ENCODE results near the gene ACP4. TPM values are rescaled to one million over a fixed set of nuclear protein-coding genes. Genes with fewer than 3 reads are reported as not detected.

The ACP4 gene
- polyA plus RNA-seq, 1 experiment: not detected

DNA sequence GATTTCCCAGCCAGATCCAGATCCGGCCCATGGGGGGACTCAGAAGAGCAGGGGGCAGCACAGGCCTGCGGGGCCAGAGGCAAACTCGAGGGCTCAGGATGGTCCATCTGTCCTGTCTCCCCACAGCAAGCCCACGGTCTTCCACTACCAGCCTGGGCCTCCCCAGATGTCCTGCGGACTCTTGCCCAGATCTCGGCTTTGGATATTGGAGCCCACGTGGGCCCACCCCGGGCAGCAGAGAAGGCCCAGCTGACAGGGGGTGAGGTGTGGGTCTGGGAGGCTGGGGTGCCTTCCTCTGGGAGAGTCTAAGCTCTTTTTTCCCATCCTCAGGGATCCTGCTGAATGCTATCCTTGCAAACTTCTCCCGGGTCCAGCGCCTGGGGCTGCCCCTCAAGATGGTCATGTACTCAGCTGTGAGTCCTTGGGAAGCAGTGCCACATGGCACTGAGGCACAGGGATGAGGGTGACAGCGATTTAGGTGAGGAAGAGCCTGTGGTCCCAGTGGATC is 3.4 kb downstream of the ACP4 start:
- H3K36me3 ChIP-seq (ENCODE audit: control insufficient read depth, insufficient read depth, low read length): peaks cover 12% of the 10 kb centered on the region
- no peaks in the 10 kb centered on the region for H3K27me3 ChIP-seq (ENCODE audit: control insufficient read depth, insufficient read depth, low read length)
- no peak for DNase-seq (ENCODE audit: low read depth)
- no peak overlapping the region for H3K4me3 ChIP-seq (ENCODE audit: low read depth, low read length)
- POLR2A ChIA-PET: no interaction called here
- CTCF ChIA-PET: interaction anchor here (0.6 to 3.6 kb wide), 3 partner anchors 11 to 256 kb away, joined by 3 to 17 read pairs (median 5); no protein-coding TSS in a partner anchor
- TF ChIP-seq, protein P1, sequence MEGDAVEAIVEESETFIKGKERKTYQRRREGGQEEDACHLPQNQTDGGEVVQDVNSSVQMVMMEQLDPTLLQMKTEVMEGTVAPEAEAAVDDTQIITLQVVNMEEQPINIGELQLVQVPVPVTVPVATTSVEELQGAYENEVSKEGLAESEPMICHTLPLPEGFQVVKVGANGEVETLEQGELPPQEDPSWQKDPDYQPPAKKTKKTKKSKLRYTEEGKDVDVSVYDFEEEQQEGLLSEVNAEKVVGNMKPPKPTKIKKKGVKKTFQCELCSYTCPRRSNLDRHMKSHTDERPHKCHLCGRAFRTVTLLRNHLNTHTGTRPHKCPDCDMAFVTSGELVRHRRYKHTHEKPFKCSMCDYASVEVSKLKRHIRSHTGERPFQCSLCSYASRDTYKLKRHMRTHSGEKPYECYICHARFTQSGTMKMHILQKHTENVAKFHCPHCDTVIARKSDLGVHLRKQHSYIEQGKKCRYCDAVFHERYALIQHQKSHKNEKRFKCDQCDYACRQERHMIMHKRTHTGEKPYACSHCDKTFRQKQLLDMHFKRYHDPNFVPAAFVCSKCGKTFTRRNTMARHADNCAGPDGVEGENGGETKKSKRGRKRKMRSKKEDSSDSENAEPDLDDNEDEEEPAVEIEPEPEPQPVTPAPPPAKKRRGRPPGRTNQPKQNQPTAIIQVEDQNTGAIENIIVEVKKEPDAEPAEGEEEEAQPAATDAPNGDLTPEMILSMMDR (IDR thresholded peaks at IDR 0.05; ENCODE audit: insufficient read depth, low read depth, low read length): no peak

DNA sequence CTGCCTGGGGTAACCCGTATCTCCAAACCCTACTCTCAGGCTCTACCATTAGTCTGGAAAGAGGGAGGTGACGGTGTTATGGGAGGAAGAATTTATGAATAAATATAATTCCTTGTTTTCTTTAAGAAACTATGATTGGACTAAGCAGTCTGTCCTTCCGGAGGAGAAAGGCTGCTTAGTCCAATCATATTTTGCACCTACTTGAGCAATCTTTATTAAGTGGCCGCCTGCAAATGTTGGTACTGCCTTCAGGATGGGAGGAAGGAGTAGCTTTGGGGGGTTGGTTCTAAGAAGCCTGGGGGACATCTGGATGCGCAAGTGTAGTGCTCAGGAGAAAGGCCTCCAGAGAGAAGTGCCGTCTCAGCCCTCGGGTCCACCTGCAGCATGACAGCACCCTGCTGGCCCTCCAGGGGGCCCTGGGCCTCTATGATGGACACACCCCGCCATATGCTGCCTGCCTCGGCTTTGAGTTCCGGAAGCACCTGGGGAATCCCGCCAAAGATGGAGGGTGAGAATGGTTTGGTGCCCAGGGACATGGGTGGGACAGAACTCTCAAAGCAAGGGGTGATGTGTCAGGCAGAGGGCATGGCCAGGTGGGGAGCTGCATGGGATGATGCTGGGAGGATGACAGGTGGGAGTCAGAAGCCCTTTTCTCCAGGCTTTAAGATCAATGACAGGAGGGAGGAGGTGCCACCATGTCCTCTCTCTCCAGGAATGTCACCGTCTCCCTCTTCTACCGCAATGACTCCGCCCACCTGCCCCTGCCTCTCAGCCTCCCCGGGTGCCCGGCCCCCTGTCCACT is 4.1 kb downstream of the ACP4 start:
- Histone ChIP-seq H3K36me3 (ENCODE audit: control insufficient read depth, insufficient read depth, low read length) (peaks cover 14% of the 10 kb centered on the region), H3K4me3 (ENCODE audit: low read depth, low read length) (no peak overlapping the region), H3K27me3 (ENCODE audit: control insufficient read depth, insufficient read depth, low read length) (no peaks in the 10 kb centered on the region)
- TF ChIP-seq, protein P1 (IDR thresholded peaks at IDR 0.05; ENCODE audit: insufficient read depth, low read depth, low read length): no peak
- ChIA-PET CTCF (interaction anchor here (0.6 to 3.6 kb wide), 4 partner anchors 11 to 257 kb away, joined by 3 to 17 read pairs (median 4); no protein-coding TSS in a partner anchor), POLR2A (no interaction called here)
- no peak for DNase-seq (ENCODE audit: low read depth)

DNA sequence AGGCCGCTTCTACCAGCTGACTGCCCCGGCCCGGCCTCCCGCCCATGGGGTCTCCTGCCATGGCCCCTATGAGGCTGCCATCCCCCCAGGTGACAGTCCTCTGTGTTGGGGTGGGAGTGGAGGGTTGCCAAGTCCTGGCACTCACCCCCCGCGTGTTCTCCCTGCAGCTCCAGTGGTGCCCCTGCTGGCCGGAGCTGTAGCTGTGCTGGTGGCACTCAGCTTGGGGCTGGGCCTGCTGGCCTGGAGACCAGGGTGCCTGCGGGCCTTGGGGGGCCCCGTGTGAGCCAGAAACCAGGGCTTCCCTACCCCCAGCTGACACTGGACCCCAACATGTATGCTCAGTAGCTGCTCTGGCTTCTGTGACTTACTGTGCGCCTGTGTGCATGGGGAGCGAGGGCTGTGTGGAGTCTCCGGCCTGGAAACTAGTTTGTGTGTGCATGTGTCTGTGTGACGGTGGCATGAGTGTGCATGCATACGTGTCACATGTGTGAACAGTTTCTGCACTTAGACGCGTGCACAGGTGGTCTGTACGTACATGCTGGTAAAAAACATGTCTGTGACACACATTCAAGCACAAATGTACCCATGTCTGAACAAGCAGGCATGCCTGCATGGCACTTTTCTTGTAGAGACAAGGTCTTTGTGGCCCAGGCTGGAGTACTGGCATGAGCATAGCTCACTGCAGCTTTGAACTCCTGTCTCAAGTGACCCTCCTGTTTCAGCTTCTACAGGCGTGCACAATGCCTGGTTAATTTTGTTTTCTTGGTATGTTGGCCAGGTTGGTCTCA is 4.9 kb downstream of the ACP4 start:
- CTCF ChIA-PET: interaction anchor here (0.6 to 3.6 kb wide), 4 partner anchors 11 to 233 kb away, joined by 3 to 17 read pairs (median 3); no protein-coding TSS in a partner anchor
- H3K27me3 ChIP-seq (ENCODE audit: control insufficient read depth, insufficient read depth, low read length): no peaks in the 10 kb centered on the region
- TF ChIP-seq, protein P1 (IDR thresholded peaks at IDR 0.05; ENCODE audit: insufficient read depth, low read depth, low read length): peak; percentile 26; the same call in 1 of the 2 replicates
- H3K36me3 ChIP-seq (ENCODE audit: control insufficient read depth, insufficient read depth, low read length): peaks cover 18% of the 10 kb centered on the region
- no peak overlapping the region for H3K4me3 ChIP-seq (ENCODE audit: low read depth, low read length)
- POLR2A ChIA-PET: no interaction called here
- DNase-seq (ENCODE audit: low read depth): no peak

DNA sequence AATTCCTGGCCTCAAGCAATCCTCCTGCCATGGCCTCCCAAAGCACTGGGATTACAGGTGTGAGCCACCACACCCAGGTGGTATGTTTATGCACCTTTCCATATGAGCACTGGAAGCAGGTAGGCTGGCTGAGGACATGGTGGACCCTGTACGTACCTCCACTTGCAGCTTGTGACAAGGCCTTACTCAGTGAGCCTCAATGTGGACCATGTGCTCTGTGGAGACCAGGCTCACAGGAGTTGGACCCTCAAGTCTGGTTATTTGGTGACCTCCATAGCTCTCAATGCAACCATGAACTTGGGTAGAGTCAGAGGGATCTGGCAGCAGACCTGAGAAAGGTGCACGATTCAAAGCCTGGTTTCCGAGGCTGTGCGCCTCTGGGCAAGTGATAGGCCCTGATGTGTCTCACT is 5.5 kb downstream of the ACP4 start:
- DNase-seq (ENCODE audit: low read depth): no peak
- ChIA-PET POLR2A (no interaction called here), CTCF (interaction anchor here (0.8 to 1.5 kb wide), 4 partner anchors 11 to 126 kb away, joined by 3 to 5 read pairs (median 3); no protein-coding TSS in a partner anchor)
- Histone ChIP-seq H3K4me3 (ENCODE audit: low read depth, low read length) (no peak overlapping the region), H3K36me3 (ENCODE audit: control insufficient read depth, insufficient read depth, low read length) (peaks cover 18% of the 10 kb centered on the region), H3K27me3 (ENCODE audit: control insufficient read depth, insufficient read depth, low read length) (no peaks in the 10 kb centered on the region)
- TF ChIP-seq, protein P1 (IDR thresholded peaks at IDR 0.05; ENCODE audit: insufficient read depth, low read depth, low read length): no peak
